GM18873 (cell line): Measurements from ENCODE around the gene AMY2B.
"Not testable (repeated sequence)": the region's sequence is repeated elsewhere in the genome, so short reads cannot be mapped to it uniquely, and the experiment has no call there.

Experiments used
- ATAC-seq: cut with Tn5 transposase; IDR thresholded peaks from one replicate; pipeline ENCODE4 v1.9.1; 2021; ENCODE audit warnings: mild to moderate bottlenecking, moderate library complexity, moderate number of reproducible peaks; ENCODE audit not compliant: unreplicated experiment, low FRiP score

Gene AMY2B

DNA sequence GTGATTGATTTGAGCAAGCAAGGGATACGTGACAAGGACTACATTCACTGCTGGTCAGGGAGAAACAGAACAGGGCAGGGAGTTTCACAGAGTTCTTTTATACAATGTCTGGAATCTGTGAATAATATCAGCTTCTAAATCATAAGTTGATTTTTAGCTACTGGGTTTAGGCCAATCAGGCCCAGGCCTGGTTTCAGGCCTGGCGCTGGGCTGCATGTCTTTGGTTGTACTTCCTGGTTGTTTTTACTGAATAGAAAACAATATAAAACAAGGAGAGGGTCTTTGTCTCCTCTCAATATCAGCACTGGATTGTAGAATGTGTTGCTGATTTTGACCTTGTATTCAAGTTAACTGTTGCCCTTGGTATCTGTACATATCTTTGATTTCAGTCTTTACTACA lies 45.0 kb downstream of the AMY2B start:
- no peak for ATAC-seq

GRCh38 chr1:103616994-103617477 lies 45.6 kb downstream of the AMY2B start, which contains the start of gene AMY2A:
AMY2A (plus strand) TSS chr1:103617427; CDS start chr1:103617441, 14 bp downstream.
- ATAC-seq: not testable (repeated sequence)

DNA sequence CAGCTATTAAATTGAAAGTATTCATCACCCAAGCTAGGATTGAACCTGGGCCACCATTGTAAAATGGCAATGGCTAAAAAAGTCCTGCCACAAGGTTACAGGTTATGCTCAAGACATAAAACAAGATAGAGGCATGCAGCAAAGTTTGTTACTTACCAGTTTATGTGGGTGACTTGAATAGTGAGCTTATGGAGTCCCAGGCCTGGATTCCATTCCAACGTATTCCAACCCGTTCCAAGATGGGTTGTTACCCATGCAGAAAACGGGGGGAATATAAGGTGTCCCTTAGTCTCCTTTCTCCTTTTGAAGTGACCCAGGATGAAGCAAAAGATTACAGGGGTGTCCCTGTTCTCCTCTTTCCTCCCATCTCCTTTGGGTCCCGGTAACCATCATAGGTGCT lies 56.0 kb downstream of the AMY2B start:
- not testable (repeated sequence) for ATAC-seq
